ENCODE results near the gene CDK16.

The CDK16 gene

GRCh38 chrX:47206316-47206715 lies 12.2 kb upstream of the CDK16 start:
- H3K4me1 Mint-ChIP-seq (ENCODE audit: low read depth) = no peaks in the 10 kb centered on the region
- no peak overlapping the region for H3K4me3 Mint-ChIP-seq
- H3K9me3 Mint-ChIP-seq = no peaks in the 10 kb centered on the region
- intact Hi-C loops (cut with micrococcal nuclease) = no loop called here
- no peak overlapping the region for H3K27ac Mint-ChIP-seq
- peaks cover 98% of the 10 kb centered on the region for H3K36me3 Mint-ChIP-seq (ENCODE audit: low read depth)
- H3K27me3 Mint-ChIP-seq = no peaks in the 10 kb centered on the region

- intact Hi-C loops (cut with micrococcal nuclease) = no loop called here
- Mint-ChIP-seq H3K36me3 (ENCODE audit: low read depth) (peaks cover 98% of the 10 kb centered on the region), H3K4me3 (no peak overlapping the region)
Measured at GRCh38 chrX:47208108-47208507, 10.4 kb upstream of the CDK16 start.

GRCh38 chrX:47209508-47210238 lies 8.8 kb upstream of the CDK16 start:
- intact Hi-C loops (cut with micrococcal nuclease) = no loop called here
- Mint-ChIP-seq H3K4me3 (no peak overlapping the region), H3K36me3 (ENCODE audit: low read depth) (peaks cover 98% of the 10 kb centered on the region), H3K27ac (no peak overlapping the region), H3K9me3 (no peaks in the 10 kb centered on the region), H3K27me3 (no peaks in the 10 kb centered on the region), H3K4me1 (ENCODE audit: low read depth) (peaks cover 8% of the 10 kb centered on the region)

More at GRCh38 chrX:47208108-47208507, 10.4 kb upstream of the CDK16 start:
- no peak overlapping the region for H3K27ac Mint-ChIP-seq
- no peaks in the 10 kb centered on the region for H3K4me1 Mint-ChIP-seq (ENCODE audit: low read depth)
- no peaks in the 10 kb centered on the region for H3K9me3 Mint-ChIP-seq
- no peaks in the 10 kb centered on the region for H3K27me3 Mint-ChIP-seq

- no peak overlapping the region for H3K27ac Mint-ChIP-seq
- peaks cover 98% of the 10 kb centered on the region for H3K36me3 Mint-ChIP-seq (ENCODE audit: low read depth)
- no peaks in the 10 kb centered on the region for H3K9me3 Mint-ChIP-seq
- intact Hi-C loops (cut with micrococcal nuclease) = no loop called here
- H3K4me3 Mint-ChIP-seq = no peak overlapping the region
- no peaks in the 10 kb centered on the region for H3K27me3 Mint-ChIP-seq
- H3K4me1 Mint-ChIP-seq (ENCODE audit: low read depth) = peaks cover 14% of the 10 kb centered on the region
Measured at GRCh38 chrX:47210661-47211425, 7.6 kb upstream of the CDK16 start.

GRCh38 chrX:47212381-47213293 lies 5.8 kb upstream of the CDK16 start:
- Mint-ChIP-seq H3K27me3 (no peaks in the 10 kb centered on the region), H3K4me1 (ENCODE audit: low read depth) (peaks cover 32% of the 10 kb centered on the region), H3K36me3 (ENCODE audit: low read depth) (peaks cover 91% of the 10 kb centered on the region), H3K27ac (no peak overlapping the region), H3K9me3 (no peaks in the 10 kb centered on the region), H3K4me3 (no peak overlapping the region)
- intact Hi-C loops (cut with micrococcal nuclease) = no loop called here

- H3K4me1 Mint-ChIP-seq (ENCODE audit: low read depth) = peaks cover 39% of the 10 kb centered on the region
- no peaks in the 10 kb centered on the region for H3K9me3 Mint-ChIP-seq
- intact Hi-C loops (cut with micrococcal nuclease) = no loop called here
- no peaks in the 10 kb centered on the region for H3K27me3 Mint-ChIP-seq
- no peak overlapping the region for H3K4me3 Mint-ChIP-seq
- peaks cover 88% of the 10 kb centered on the region for H3K36me3 Mint-ChIP-seq (ENCODE audit: low read depth)
- H3K27ac Mint-ChIP-seq = no peak overlapping the region
Measured at GRCh38 chrX:47214435-47215077, 3.9 kb upstream of the CDK16 start.

GRCh38 chrX:47215291-47215900 lies 3.1 kb upstream of the CDK16 start:
- Mint-ChIP-seq H3K27me3 (no peaks in the 10 kb centered on the region), H3K27ac (no peak overlapping the region), H3K4me1 (ENCODE audit: low read depth) (peaks cover 47% of the 10 kb centered on the region), H3K9me3 (no peaks in the 10 kb centered on the region), H3K4me3 (no peak overlapping the region), H3K36me3 (ENCODE audit: low read depth) (peaks cover 86% of the 10 kb centered on the region)
- intact Hi-C loops (cut with micrococcal nuclease) = no loop called here

GRCh38 chrX:47216393-47216925 lies 2.0 kb upstream of the CDK16 start:
- Mint-ChIP-seq H3K9me3 (no peaks in the 10 kb centered on the region), H3K27me3 (no peaks in the 10 kb centered on the region), H3K4me1 (ENCODE audit: low read depth) (peaks cover 56% of the 10 kb centered on the region), H3K36me3 (ENCODE audit: low read depth) (peaks cover 83% of the 10 kb centered on the region), H3K4me3 (no peak overlapping the region), H3K27ac (peak overlapping the region; percentile 92)
- intact Hi-C loops (cut with micrococcal nuclease) = no loop called here

GRCh38 chrX:47217121-47217851 lies 1.2 kb upstream of the CDK16 start:
- intact Hi-C loops (cut with micrococcal nuclease) = no loop called here
- H3K27ac Mint-ChIP-seq = peak overlapping the region; percentile 92
- peaks cover 80% of the 10 kb centered on the region for H3K36me3 Mint-ChIP-seq (ENCODE audit: low read depth)
- peak overlapping the region; percentile 74 for H3K4me3 Mint-ChIP-seq
- peaks cover 64% of the 10 kb centered on the region for H3K4me1 Mint-ChIP-seq (ENCODE audit: low read depth)
- no peaks in the 10 kb centered on the region for H3K9me3 Mint-ChIP-seq
- no peaks in the 10 kb centered on the region for H3K27me3 Mint-ChIP-seq

GRCh38 chrX:47217852-47218279 lies 615 bp upstream of the CDK16 start:
- Mint-ChIP-seq H3K36me3 (ENCODE audit: low read depth) (peaks cover 80% of the 10 kb centered on the region), H3K4me1 (ENCODE audit: low read depth) (peaks cover 65% of the 10 kb centered on the region), H3K4me3 (peak overlapping the region; percentile 82), H3K9me3 (no peaks in the 10 kb centered on the region), H3K27ac (peak overlapping the region; percentile 92), H3K27me3 (no peaks in the 10 kb centered on the region)
- intact Hi-C loops (cut with micrococcal nuclease) = loop anchor here (1.0 kb wide), 1 partner anchor 15 kb away; the partner anchor contains the start of gene USP11

- intact Hi-C loops (cut with micrococcal nuclease) = loop anchor here (1.0 kb wide), 1 partner anchor 14 kb away; the partner anchor contains the start of gene USP11
- Mint-ChIP-seq H3K27me3 (no peaks in the 10 kb centered on the region), H3K4me3 (peak overlapping the region; percentile 82), H3K36me3 (ENCODE audit: low read depth) (peaks cover 80% of the 10 kb centered on the region), H3K27ac (peak overlapping the region; percentile 92), H3K9me3 (no peaks in the 10 kb centered on the region), H3K4me1 (ENCODE audit: low read depth) (peaks cover 66% of the 10 kb centered on the region)
Measured at GRCh38 chrX:47218920-47219815, 687 bp downstream of the CDK16 start.
